ENCODE results near the gene SPATA9. TPM values are rescaled to one million over a fixed set of nuclear protein-coding genes. Genes with fewer than 3 reads are reported as not detected.

Gene SPATA9
- total and polyA plus RNA-seq, 2 of the 8 experiments (the other 6 are each of a cell fraction or from before 2014, with no cell fraction given) = not detected

- ChIA-PET CTCF (ENCODE audit: partially characterized antibody) (interaction anchor here (0.9 to 1.7 kb wide), 4 partner anchors 17 to 71 kb away, joined by 3 to 4 read pairs (median 3); partner anchors contain the start of gene RHOBTB3), POLR2A (ENCODE audit: partially characterized antibody) (interaction anchor here (0.8 to 4.3 kb wide), 9 partner anchors 10 to 65 kb away, joined by 3 to 24 read pairs (median 4); partner anchors contain the start of genes RFESD and RHOBTB3)
- H3K9ac ChIP-seq (replicated peaks in 1 of 4; ENCODE audit: extremely low read depth in 1 of 4, low read depth in 3 of 4, low read length in 3 of 4) = peak overlapping the region in 1 of 4 experiments; percentile 50; a peak in 2 of 7 replicates
- H2BK15ac ChIP-seq (ENCODE audit: low read length) = no peak overlapping the region
- H3K4ac ChIP-seq (replicated peaks; ENCODE audit: insufficient read length, low read depth, low read length) = no peak overlapping the region
- WGBS, 2 experiments (ENCODE audit: extremely low coverage in 1 of 2, insufficient coverage in 1 of 2, insufficient read length in 1 of 2, insufficient replicate concordance in 2 of 2, low coverage in 1 of 2, low lambda C conversion rate in 2 of 2, missing lambda C conversion rate in 1 of 2) = 30% methylated on average over 26 of the region's 27 CpGs; no CpG with 5 or more reads in 1 of the 2 experiments
- peaks cover 2 to 10% (median 5%) of the 10 kb centered on the region in 4 experiments; a peak in 3 of 7 replicates for H3K4me1 ChIP-seq (replicated peaks in 1 of 4; ENCODE audit: control insufficient read depth in 3 of 4, insufficient read depth in 4 of 4, low read length in 3 of 4)
- H3K23me2 ChIP-seq (ENCODE audit: low read depth, low read length) = peaks cover 9% of the 10 kb centered on the region
- FAIRE-seq = no peak
- H3K27ac ChIP-seq (ENCODE audit: low read depth, low read length) = no peak overlapping the region
- H3K27me3 ChIP-seq (replicated peaks in 1 of 4; ENCODE audit: control insufficient read depth in 3 of 4, extremely low read depth in 1 of 4, insufficient read depth in 3 of 4, low read length in 3 of 4) = peaks cover 0 to 11% (median 9%) of the 10 kb centered on the region in 4 experiments; a peak in 6 of 7 replicates
- H3K56ac ChIP-seq (replicated peaks; ENCODE audit: insufficient read length, low read depth, low read length) = no peak overlapping the region
- H3K23ac ChIP-seq (ENCODE audit: insufficient read length) = no peak overlapping the region
- H3K4me2 ChIP-seq (ENCODE audit: insufficient read depth in 1 of 2, low read depth in 2 of 2, low read length in 2 of 2) = peak overlapping the region; percentile 83 to 84
- peak overlapping the region; percentile 83; the same call in 1 of the 2 replicates for H3K18ac ChIP-seq (ENCODE audit: extremely low read depth, low read length)
- H2BK120ac ChIP-seq (replicated peaks; ENCODE audit: low read depth, low read length) = no peak overlapping the region
- H3K9me3 ChIP-seq (ENCODE audit: insufficient read depth in 2 of 2, low read depth in 1 of 2, low read length in 1 of 2) = no peaks in the 10 kb centered on the region
- H2AFZ ChIP-seq (ENCODE audit: low read length) = peak overlapping the region; percentile 99
- H2BK12ac ChIP-seq (ENCODE audit: low read depth, low read length) = peak overlapping the region; percentile 68; the same call in 1 of the 2 replicates
- H3K79me2 ChIP-seq (ENCODE audit: control insufficient read depth in 1 of 2, insufficient read depth in 2 of 2, low read length in 2 of 2) = no peaks in the 10 kb centered on the region
- H2BK5ac ChIP-seq (ENCODE audit: low read depth, low read length) = no peak overlapping the region
- H3K79me1 ChIP-seq (ENCODE audit: low read depth, low read length) = no peaks in the 10 kb centered on the region
- peak in 1 of 2 experiments; percentile 83 for DNase-seq (ENCODE audit: low read depth in 1 of 2, low spot score in 2 of 2)
- H4K8ac ChIP-seq (ENCODE audit: extremely low read depth, insufficient read depth, low read length) = no peak overlapping the region
- no peaks in the 10 kb centered on the region for H3K36me3 ChIP-seq (ENCODE audit: control insufficient read depth in 2 of 4, insufficient read depth in 4 of 4, low read length in 3 of 4)
- no peak overlapping the region for H2BK20ac ChIP-seq (ENCODE audit: low read length)
- no peak overlapping the region for H2AK5ac ChIP-seq (ENCODE audit: low read depth, low read length)
- no peak overlapping the region for H4K91ac ChIP-seq (replicated peaks; ENCODE audit: insufficient read length, low read length)
- H3K14ac ChIP-seq (ENCODE audit: insufficient read length) = no peak overlapping the region
- no peak overlapping the region for H4K5ac ChIP-seq (ENCODE audit: insufficient read length, low read depth, low read length)
- H4K20me1 ChIP-seq (replicated peaks in 1 of 2; ENCODE audit: control insufficient read depth in 1 of 2, insufficient read depth in 2 of 2, low read length in 2 of 2) = no peaks in the 10 kb centered on the region
- peak overlapping the region; percentile 70 to 85 (median 76) for H3K4me3 ChIP-seq (ENCODE audit: extremely low read depth in 1 of 4, insufficient read depth in 2 of 4, low read depth in 3 of 4, low read length in 4 of 4)
- TF ChIP-seq CBX8 (IDR thresholded peaks at IDR 0.05; ENCODE audit: borderline replicate concordance, low read depth, low read length) (no peak), SRF (IDR thresholded peaks at IDR 0.05; ENCODE audit: low read depth, low read length) (no peak), FOSL1 (IDR thresholded peaks at IDR 0.05; ENCODE audit: insufficient read depth, low read depth, low read length) (no peak), MAFK (IDR thresholded peaks at IDR 0.05; ENCODE audit: low read depth, low read length) (no peak), SP4 (IDR thresholded peaks at IDR 0.05; ENCODE audit: low read length) (no peak), KDM1A (IDR thresholded peaks at IDR 0.05; ENCODE audit: borderline replicate concordance, low read length) (no peak), TCF12 (IDR thresholded peaks at IDR 0.05; ENCODE audit: low read depth, low read length) (no peak), SUZ12 (IDR thresholded peaks at IDR 0.05; ENCODE audit: low read length) (0 out of 2 replicates have a peak, but pooled peaks have one; percentile 2), PHF8 (conservative IDR thresholded peaks at IDR 0.05; ENCODE audit: low read depth, low read length) (peak; percentile 25; the same call in 1 of the 2 replicates), ASH2L (IDR thresholded peaks at IDR 0.05; ENCODE audit: low read length) (peak; percentile 50), JUN (IDR thresholded peaks at IDR 0.05; ENCODE audit: low read depth, low read length) (no peak), BACH1 (IDR thresholded peaks at IDR 0.05; ENCODE audit: low read length) (no peak)
These were observed 28.9 kb upstream of the SPATA9 start for GRCh38 chr5:95711501-95712346.
